ENCODE results near the gene ADRA1B.
A peak's percentile ranks its signal among the peaks of the same experiment; 100 is the strongest.

The ADRA1B gene

GRCh38 chr5:159971514-159971913 lies 55.2 kb downstream of the ADRA1B start:
- no peak for DNase-seq
- peak overlapping the region; percentile 70 for H3K4me3 Mint-ChIP-seq
- peaks cover 20% of the 10 kb centered on the region for H3K4me1 Mint-ChIP-seq
- no peaks in the 10 kb centered on the region for H3K36me3 Mint-ChIP-seq (ENCODE audit: low read depth)
- H3K27ac Mint-ChIP-seq, result no peak overlapping the region
- TF ChIP-seq CTCF (IDR thresholded peaks at IDR 0.05), result no peak
- no peaks in the 10 kb centered on the region for H3K9me3 Mint-ChIP-seq
- H3K27me3 Mint-ChIP-seq (ENCODE audit: low read depth, poor library complexity), result peaks cover 83% of the 10 kb centered on the region

GRCh38 chr5:159971931-159972461 lies 55.7 kb downstream of the ADRA1B start:
- Mint-ChIP-seq H3K36me3 (ENCODE audit: low read depth) (no peaks in the 10 kb centered on the region), H3K4me3 (peak overlapping the region; percentile 70), H3K9me3 (no peaks in the 10 kb centered on the region), H3K27me3 (ENCODE audit: low read depth, poor library complexity) (peaks cover 80% of the 10 kb centered on the region), H3K27ac (no peak overlapping the region), H3K4me1 (peaks cover 20% of the 10 kb centered on the region)
- TF ChIP-seq CTCF (IDR thresholded peaks at IDR 0.05), result no peak
- peak; percentile 76 for DNase-seq

- TF ChIP-seq CTCF (IDR thresholded peaks at IDR 0.05), result no peak
- no peak for DNase-seq
- Mint-ChIP-seq H3K9me3 (no peaks in the 10 kb centered on the region), H3K27ac (no peak overlapping the region), H3K27me3 (ENCODE audit: low read depth, poor library complexity) (peaks cover 82% of the 10 kb centered on the region), H3K36me3 (ENCODE audit: low read depth) (no peaks in the 10 kb centered on the region), H3K4me1 (peaks cover 20% of the 10 kb centered on the region), H3K4me3 (peak overlapping the region; percentile 83)
These were observed 56.5 kb downstream of the ADRA1B start for GRCh38 chr5:159972538-159973362.

DNA sequence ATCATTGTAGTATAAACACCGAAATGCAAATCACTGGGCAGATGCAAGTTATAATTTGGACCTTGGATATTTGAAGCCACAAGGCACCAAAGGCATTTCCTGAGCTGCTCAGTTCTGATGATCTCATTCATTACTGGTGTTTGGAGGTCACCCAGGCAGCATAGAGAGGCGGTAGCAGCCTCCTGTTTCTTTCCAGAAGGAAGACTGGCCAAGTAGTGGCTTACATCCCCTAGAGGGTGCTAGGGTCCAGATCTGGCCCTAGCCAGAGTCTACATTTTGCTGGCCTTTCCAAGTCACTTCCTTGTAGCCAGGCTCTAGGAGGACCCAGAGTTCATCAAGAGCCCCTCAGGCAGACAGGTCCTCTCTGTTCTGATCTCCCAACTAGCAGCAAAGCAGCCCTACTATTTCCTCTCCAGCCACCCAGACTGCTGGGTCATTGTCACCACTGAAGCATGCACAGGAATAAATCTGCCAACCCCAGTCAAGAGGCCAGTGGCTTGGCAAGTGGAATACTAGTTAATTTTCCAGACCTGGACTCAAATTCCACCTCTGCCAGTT lies 59.3 kb downstream of the ADRA1B start:
- H3K4me1 Mint-ChIP-seq, result peaks cover 20% of the 10 kb centered on the region
- DNase-seq, result peak; percentile 43
- peaks cover 80% of the 10 kb centered on the region for H3K27me3 Mint-ChIP-seq (ENCODE audit: low read depth, poor library complexity)
- H3K9me3 Mint-ChIP-seq, result no peaks in the 10 kb centered on the region
- H3K27ac Mint-ChIP-seq, result no peak overlapping the region
- H3K36me3 Mint-ChIP-seq (ENCODE audit: low read depth), result no peaks in the 10 kb centered on the region
- no peak for TF ChIP-seq CTCF (IDR thresholded peaks at IDR 0.05)
- no peak overlapping the region for H3K4me3 Mint-ChIP-seq

- no peaks in the 10 kb centered on the region for H3K36me3 Mint-ChIP-seq (ENCODE audit: low read depth)
- H3K27ac Mint-ChIP-seq, result no peak overlapping the region
- H3K27me3 Mint-ChIP-seq (ENCODE audit: low read depth, poor library complexity), result peaks cover 80% of the 10 kb centered on the region
- no peak for DNase-seq
- no peak overlapping the region for H3K4me3 Mint-ChIP-seq
- TF ChIP-seq CTCF (IDR thresholded peaks at IDR 0.05), result no peak
- H3K4me1 Mint-ChIP-seq, result peaks cover 20% of the 10 kb centered on the region
- H3K9me3 Mint-ChIP-seq, result no peaks in the 10 kb centered on the region
These were observed 60.6 kb downstream of the ADRA1B start for GRCh38 chr5:159976921-159977320.
